ENCODE data around the gene PDHB.

Gene PDHB

DNA sequence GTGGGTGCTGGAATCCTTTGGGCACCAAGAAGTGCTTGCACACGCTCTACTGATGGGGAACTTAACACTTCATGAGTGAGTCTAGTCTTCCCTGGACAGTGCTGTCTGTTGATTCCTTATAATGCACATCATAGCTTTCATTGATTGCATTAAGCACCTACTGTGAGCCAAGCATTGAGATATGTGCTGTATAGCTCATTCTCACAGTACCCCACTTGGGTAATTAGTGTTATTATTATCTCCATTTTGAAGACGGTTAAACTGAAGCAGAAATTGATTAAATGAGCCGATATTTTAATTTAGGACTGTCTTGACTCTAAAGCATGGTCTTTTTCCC, 504 bp upstream of the PDHB start:
- in situ Hi-C loops (cut with HindIII; ENCODE audit: low pct_ligation_motif_present, low sequenced_read_pairs): no loop called here
- H3K36me3 ChIP-seq (replicated peaks): peaks cover 23% of the 10 kb centered on the region
- H3K27me3 ChIP-seq (replicated peaks): no peaks in the 10 kb centered on the region
- H3K4me3 ChIP-seq (ENCODE audit: low read depth, low read length): peak overlapping the region; percentile 90
- no peak overlapping the region for H3K27ac ChIP-seq
- DNase-seq: no peak
- TF ChIP-seq, protein P1, sequence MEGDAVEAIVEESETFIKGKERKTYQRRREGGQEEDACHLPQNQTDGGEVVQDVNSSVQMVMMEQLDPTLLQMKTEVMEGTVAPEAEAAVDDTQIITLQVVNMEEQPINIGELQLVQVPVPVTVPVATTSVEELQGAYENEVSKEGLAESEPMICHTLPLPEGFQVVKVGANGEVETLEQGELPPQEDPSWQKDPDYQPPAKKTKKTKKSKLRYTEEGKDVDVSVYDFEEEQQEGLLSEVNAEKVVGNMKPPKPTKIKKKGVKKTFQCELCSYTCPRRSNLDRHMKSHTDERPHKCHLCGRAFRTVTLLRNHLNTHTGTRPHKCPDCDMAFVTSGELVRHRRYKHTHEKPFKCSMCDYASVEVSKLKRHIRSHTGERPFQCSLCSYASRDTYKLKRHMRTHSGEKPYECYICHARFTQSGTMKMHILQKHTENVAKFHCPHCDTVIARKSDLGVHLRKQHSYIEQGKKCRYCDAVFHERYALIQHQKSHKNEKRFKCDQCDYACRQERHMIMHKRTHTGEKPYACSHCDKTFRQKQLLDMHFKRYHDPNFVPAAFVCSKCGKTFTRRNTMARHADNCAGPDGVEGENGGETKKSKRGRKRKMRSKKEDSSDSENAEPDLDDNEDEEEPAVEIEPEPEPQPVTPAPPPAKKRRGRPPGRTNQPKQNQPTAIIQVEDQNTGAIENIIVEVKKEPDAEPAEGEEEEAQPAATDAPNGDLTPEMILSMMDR (IDR thresholded peaks at IDR 0.05; ENCODE audit: low read depth, low read length, missing control alignments): no peak

DNA sequence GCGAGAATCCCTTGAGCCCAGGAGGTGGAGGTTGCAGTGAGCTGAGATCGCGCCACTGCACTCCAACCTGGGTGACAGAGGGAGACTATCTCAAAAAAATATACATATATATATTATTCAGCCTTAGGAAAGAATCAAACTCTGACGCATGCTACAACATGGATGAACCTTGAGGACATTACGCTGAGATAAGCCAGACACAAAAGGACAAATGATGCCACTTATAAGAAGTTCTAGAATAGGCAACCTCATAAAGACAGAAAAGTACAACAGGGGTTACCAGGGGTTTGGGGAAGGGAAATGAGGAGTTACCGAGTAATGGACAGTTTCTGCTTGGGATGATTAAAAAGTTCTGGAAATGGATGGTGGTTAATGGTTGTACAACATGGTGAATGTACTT, 727 bp downstream of the PDHB start:
- peak overlapping the region; percentile 94 for H3K27ac ChIP-seq
- peaks cover 35% of the 10 kb centered on the region for H3K36me3 ChIP-seq (replicated peaks)
- DNase-seq: no peak
- TF ChIP-seq, protein P1 (IDR thresholded peaks at IDR 0.05; ENCODE audit: low read depth, low read length, missing control alignments): no peak
- in situ Hi-C loops (cut with HindIII; ENCODE audit: low pct_ligation_motif_present, low sequenced_read_pairs): no loop called here
- no peaks in the 10 kb centered on the region for H3K27me3 ChIP-seq (replicated peaks)
- H3K4me3 ChIP-seq (ENCODE audit: low read depth, low read length): peak overlapping the region; percentile 90

DNA sequence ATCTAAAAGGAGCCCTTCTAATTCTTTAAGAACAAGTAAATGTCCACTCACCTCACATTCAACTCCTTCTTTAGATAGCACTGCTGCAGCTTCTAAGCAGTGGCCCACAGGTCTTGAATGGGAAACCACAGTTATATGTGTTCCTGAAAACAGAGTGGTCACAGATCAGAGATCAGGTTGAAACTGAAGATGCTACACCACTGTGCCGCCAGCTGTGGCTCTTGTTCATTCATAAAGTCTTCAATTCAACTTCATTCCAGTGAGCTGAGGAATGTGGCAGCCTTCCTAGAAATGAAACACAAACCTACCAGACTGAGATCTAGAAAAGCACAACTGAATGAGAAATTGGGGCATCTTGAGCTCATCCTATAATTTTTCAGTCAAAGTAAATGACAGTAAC, 4.0 kb downstream of the PDHB start:
- no peak for DNase-seq
- H3K36me3 ChIP-seq (replicated peaks): peaks cover 48% of the 10 kb centered on the region
- H3K27ac ChIP-seq: no peak overlapping the region
- no peaks in the 10 kb centered on the region for H3K27me3 ChIP-seq (replicated peaks)
- TF ChIP-seq, protein P1 (IDR thresholded peaks at IDR 0.05; ENCODE audit: low read depth, low read length, missing control alignments): no peak
- no peak overlapping the region for H3K4me3 ChIP-seq (ENCODE audit: low read depth, low read length)
- in situ Hi-C loops (cut with HindIII; ENCODE audit: low pct_ligation_motif_present, low sequenced_read_pairs): no loop called here

DNA sequence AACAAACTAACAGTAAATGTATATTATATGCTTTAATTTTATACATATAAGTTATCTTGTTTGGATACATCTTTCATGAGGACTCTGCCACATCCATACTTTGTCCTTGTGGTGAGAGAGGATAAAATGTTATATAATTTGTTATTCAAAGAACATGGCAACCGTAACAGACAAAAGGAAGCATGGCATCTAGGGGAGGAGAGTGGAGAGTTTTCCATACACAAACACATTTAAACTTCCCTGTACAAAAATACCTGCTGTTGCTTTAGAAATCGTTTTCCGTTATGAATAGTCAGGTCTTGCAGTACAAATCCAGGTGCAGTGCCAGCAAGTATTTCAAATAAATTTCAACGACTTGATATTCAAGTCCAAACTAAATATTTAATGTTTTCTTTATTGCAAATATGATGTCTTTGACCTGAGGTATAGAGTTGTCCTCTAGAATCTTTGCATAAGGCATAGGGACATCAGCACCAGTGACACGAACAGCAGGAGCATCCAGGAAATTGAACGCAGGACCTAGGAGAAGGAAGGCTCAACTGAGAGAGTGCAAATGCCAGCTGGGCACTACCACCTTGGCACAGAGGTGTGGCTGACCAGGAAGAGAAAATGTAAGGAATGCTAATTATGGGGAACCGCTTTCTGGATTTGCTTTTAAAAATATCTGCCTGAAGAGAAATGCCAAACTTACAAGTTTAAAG, 5.8 kb downstream of the PDHB start:
- no peaks in the 10 kb centered on the region for H3K27me3 ChIP-seq (replicated peaks)
- in situ Hi-C loops (cut with HindIII; ENCODE audit: low pct_ligation_motif_present, low sequenced_read_pairs): no loop called here
- no peak for DNase-seq
- TF ChIP-seq, protein P1 (IDR thresholded peaks at IDR 0.05; ENCODE audit: low read depth, low read length, missing control alignments): no peak
- H3K27ac ChIP-seq: no peak overlapping the region
- H3K4me3 ChIP-seq (ENCODE audit: low read depth, low read length): no peak overlapping the region
- H3K36me3 ChIP-seq (replicated peaks): peaks cover 53% of the 10 kb centered on the region

DNA sequence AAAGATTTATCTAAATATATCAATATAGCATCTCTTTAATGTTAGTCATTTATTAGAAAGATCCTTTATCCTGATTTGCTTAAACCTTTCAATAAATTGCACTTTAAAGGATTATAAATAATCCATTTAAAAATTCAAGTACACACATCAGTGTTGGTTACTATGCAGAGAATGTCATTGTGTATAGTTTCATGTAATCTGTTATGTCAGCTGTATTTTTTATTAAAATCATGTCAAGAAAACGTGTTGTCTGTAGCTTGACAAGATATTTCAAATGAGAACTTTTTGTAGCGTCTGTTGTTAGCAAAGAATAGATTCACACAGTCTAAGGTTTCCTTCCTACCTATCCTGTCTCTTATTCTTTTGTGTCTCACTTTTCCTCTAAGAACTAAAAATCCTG, 7.8 kb downstream of the PDHB start:
- Histone ChIP-seq H3K36me3 (replicated peaks) (peaks cover 43% of the 10 kb centered on the region), H3K27me3 (replicated peaks) (no peaks in the 10 kb centered on the region), H3K27ac (no peak overlapping the region), H3K4me3 (ENCODE audit: low read depth, low read length) (no peak overlapping the region)
- TF ChIP-seq, protein P1 (IDR thresholded peaks at IDR 0.05; ENCODE audit: low read depth, low read length, missing control alignments): no peak
- DNase-seq: no peak
- in situ Hi-C loops (cut with HindIII; ENCODE audit: low pct_ligation_motif_present, low sequenced_read_pairs): no loop called here

DNA sequence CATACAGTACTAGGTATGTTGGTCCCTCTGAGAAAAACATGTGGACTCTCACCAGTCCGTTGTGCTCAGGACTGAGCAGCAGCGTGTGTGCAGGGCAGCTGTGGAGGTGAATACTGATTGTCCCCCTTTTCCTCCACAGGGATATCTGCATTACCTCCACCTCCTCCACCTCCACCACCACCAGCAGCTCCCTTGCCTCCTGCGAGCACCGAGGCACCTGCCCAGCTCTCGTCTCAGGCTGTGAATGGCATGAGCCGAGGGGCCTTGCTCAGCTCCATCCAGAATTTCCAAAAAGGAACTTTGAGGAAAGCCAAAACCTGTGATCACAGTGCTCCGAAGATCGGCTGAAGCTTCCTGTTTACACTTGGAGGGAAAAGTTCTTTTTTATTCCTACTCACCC, 9.0 kb downstream of the PDHB start:
- Histone ChIP-seq H3K36me3 (replicated peaks) (peaks cover 35% of the 10 kb centered on the region), H3K4me3 (ENCODE audit: low read depth, low read length) (no peak overlapping the region), H3K27ac (no peak overlapping the region), H3K27me3 (replicated peaks) (no peaks in the 10 kb centered on the region)
- TF ChIP-seq, protein P1 (IDR thresholded peaks at IDR 0.05; ENCODE audit: low read depth, low read length, missing control alignments): no peak
- in situ Hi-C loops (cut with HindIII; ENCODE audit: low pct_ligation_motif_present, low sequenced_read_pairs): no loop called here
- DNase-seq: no peak

Data from brain microvascular endothelial cell (primary cell).